GM19372 (cell line): ENCODE results near the gene SDR9C7.
"Not testable (repeated sequence)": the region's sequence is repeated elsewhere in the genome, so short reads cannot be mapped to it uniquely, and the experiment has no call there.

Experiments used
- ATAC-seq: cut with Tn5 transposase; IDR thresholded peaks from one replicate; pipeline ENCODE4 v1.9.1; 2021; ENCODE audit warnings: mild to moderate bottlenecking, low read depth, moderate library complexity; ENCODE audit not compliant: unreplicated experiment

SDR9C7 gene

GRCh38 chr12:56933826-56934625 lies at the start of gene SDR9C7:
SDR9C7 (minus strand) TSS chr12:56934408; CDS start chr12:56934261, 147 bp downstream.
- ATAC-seq: no peak

- no peak for ATAC-seq
Observed at GRCh38 chr12:56983386-56983785, 49.2 kb upstream of the SDR9C7 start.

GRCh38 chr12:56982578-56983236 lies 48.5 kb upstream of the SDR9C7 start:
- not testable (repeated sequence) for ATAC-seq

GRCh38 chr12:56980941-56981530 lies 46.8 kb upstream of the SDR9C7 start:
- no peak for ATAC-seq

GRCh38 chr12:56980268-56980667 lies 46.1 kb upstream of the SDR9C7 start:
- ATAC-seq: no peak

- no peak for ATAC-seq
Observed at GRCh38 chr12:56979628-56980027, 45.4 kb upstream of the SDR9C7 start.

- no peak for ATAC-seq
Observed at GRCh38 chr12:56978397-56979138, 44.4 kb upstream of the SDR9C7 start.

GRCh38 chr12:56977361-56977760 lies 43.2 kb upstream of the SDR9C7 start:
- ATAC-seq: not testable (repeated sequence)

GRCh38 chr12:56974224-56974623 lies 40.0 kb upstream of the SDR9C7 start:
- not testable (repeated sequence) for ATAC-seq

- ATAC-seq: not testable (repeated sequence)
Observed at GRCh38 chr12:56968910-56969309, 34.7 kb upstream of the SDR9C7 start.

GRCh38 chr12:56965997-56966642 lies 31.9 kb upstream of the SDR9C7 start:
- ATAC-seq: not testable (repeated sequence)

- not testable (repeated sequence) for ATAC-seq
Observed at GRCh38 chr12:56965124-56965523, 30.9 kb upstream of the SDR9C7 start.

- not testable (repeated sequence) for ATAC-seq
Observed at GRCh38 chr12:56963557-56963956, 29.3 kb upstream of the SDR9C7 start.

- not testable (repeated sequence) for ATAC-seq
Observed at GRCh38 chr12:56962247-56962646, 28.0 kb upstream of the SDR9C7 start.

- ATAC-seq: no peak
Observed at GRCh38 chr12:56958422-56958821, 24.2 kb upstream of the SDR9C7 start.

GRCh38 chr12:56957229-56958052 lies 23.2 kb upstream of the SDR9C7 start, which contains the start of gene RDH16:
RDH16 (minus strand) TSS chr12:56957608; CDS start chr12:56957462, 146 bp downstream.
- ATAC-seq: no peak

GRCh38 chr12:56955631-56956256 lies 21.5 kb upstream of the SDR9C7 start:
- no peak for ATAC-seq

- ATAC-seq: no peak
Observed at GRCh38 chr12:56954958-56955355, 20.7 kb upstream of the SDR9C7 start.
